Uterus (tissue), 4 donors: ENCODE results near the gene GRM5. TPM values are rescaled to one million over a fixed set of nuclear protein-coding genes. Genes with fewer than 3 reads are reported as not detected.

ENCODE experiments used
- DNase-seq, 2 donors: peaks; one replicate each; pipeline ENCODE4 v3.0.0-alpha.2; 2019 to 2020
- H3K27ac ChIP-seq, 2 donors: fragments of 200-600 bp; sonication (generic); 1 replicate in 1 of 2; 2 replicates in 1 of 2; pipeline ENCODE4 v1.5.1; 2016 to 2018
- H3K27me3 ChIP-seq, 2 donors: fragments of 200-600 bp; sonication (generic); one replicate each; pipeline ENCODE4 v1.5.1; 2018 to 2019; ENCODE audit warnings: control low read depth in 1 of 2
- H3K36me3 ChIP-seq, 2 donors: fragments of 200-600 bp; sonication (generic); one replicate each; pipeline ENCODE4 v1.5.1; 2019; ENCODE audit warnings: control low read depth in 1 of 2
- H3K4me1 ChIP-seq, 2 donors: fragments of 200-600 bp; sonication (generic); one replicate each; pipeline ENCODE4 v1.5.1; 2018 to 2019; ENCODE audit warnings: control low read depth in 1 of 2
- H3K4me3 ChIP-seq, 2 donors: fragments of 200-600 bp; sonication (generic); 1 replicate in 1 of 2; 2 replicates in 1 of 2; pipeline ENCODE4 v1.5.1; 2018 to 2019; ENCODE audit warnings: mild to moderate bottlenecking in 1 of 2
- H3K9me3 ChIP-seq, 2 donors: fragments of 200-600 bp; sonication (generic); one replicate each; pipeline ENCODE4 v1.5.1; 2019; ENCODE audit warnings: control low read depth in 1 of 2
- CTCF ChIP-seq, 4 experiments: fragments of 200-600 bp in 2 of 4; fragments of 450-650 bp in 2 of 4; sonication (generic) in 2 of 4; IDR thresholded peaks; one replicate each; pipeline ENCODE4 v1.5.1; 2016 to 2019; ENCODE audit warnings: antibody characterized with exemption in 4 of 4, mild to moderate bottlenecking in 2 of 4, moderate library complexity in 1 of 4
- POLR2A ChIP-seq, 2 donors: fragments of 450-650 bp; IDR thresholded peaks; one replicate each; pipeline ENCODE4 v1.6.1; 2016; ENCODE audit warnings: antibody characterized with exemption in 2 of 2, mild to moderate bottlenecking in 1 of 2, moderate library complexity in 1 of 2
- intact Hi-C: fragments of 100-400 bp; cut with DNase I; formaldehyde crosslinking; loops from one replicate; pipeline ENCODE4 v1.15.1; 2023; ENCODE audit warnings: low total_unique reads
- total RNA-seq, 4 donors: library from RNA; depleted of rRNA in 3 of 4; stranded (reverse); fragments of >200 nt in 3 of 4; gene quantifications; one replicate each; pipeline versions ENCODE4 v1.1.0 to v1.2.4, GENCODE V29; 2014 to 2023
- donor health status: DM: yes; HTN: yes; CAD: no.

The GRM5 gene
- total RNA-seq, 4 donors from 2014 or later: under 0.01 to 2.2 TPM; not detected in 2

GRCh38 chr11:88544656-88545280 lies 521.0 kb downstream of the GRM5 start:
- intact Hi-C loops: loop anchor here (10.0 kb wide), 1 partner anchor 1190 kb away; no protein-coding TSS in a partner anchor
- no peak overlapping the region for H3K4me3 ChIP-seq
- H3K4me1 ChIP-seq: no peaks in the 10 kb centered on the region
- H3K27me3 ChIP-seq: no peaks in the 10 kb centered on the region
- DNase-seq: no peak
- TF ChIP-seq POLR2A (IDR thresholded peaks at IDR 0.05) (no peak), CTCF (IDR thresholded peaks at IDR 0.05) (no peak)
- H3K27ac ChIP-seq: no peak overlapping the region
- H3K9me3 ChIP-seq: no peaks in the 10 kb centered on the region
- no peaks in the 10 kb centered on the region for H3K36me3 ChIP-seq

GRCh38 chr11:88543902-88544655 lies 521.7 kb downstream of the GRM5 start:
- no peaks in the 10 kb centered on the region for H3K36me3 ChIP-seq
- intact Hi-C loops: loop anchor here (10.0 kb wide), 1 partner anchor 1189 kb away; no protein-coding TSS in a partner anchor
- DNase-seq: peak; percentile 79 to 81
- H3K4me3 ChIP-seq: no peak overlapping the region
- H3K27ac ChIP-seq: no peak overlapping the region
- H3K27me3 ChIP-seq: no peaks in the 10 kb centered on the region
- H3K4me1 ChIP-seq: no peaks in the 10 kb centered on the region
- H3K9me3 ChIP-seq: no peaks in the 10 kb centered on the region
- TF ChIP-seq POLR2A (IDR thresholded peaks at IDR 0.05): no peak
- peak; percentile 90 to 94 (median 94) for TF ChIP-seq CTCF (IDR thresholded peaks at IDR 0.05)

- DNase-seq: no peak
- intact Hi-C loops: loop anchor here (10.0 kb wide), 1 partner anchor 1186 kb away; no protein-coding TSS in a partner anchor
- TF ChIP-seq POLR2A (IDR thresholded peaks at IDR 0.05) (no peak), CTCF (IDR thresholded peaks at IDR 0.05) (no peak)
- no peaks in the 10 kb centered on the region for H3K4me1 ChIP-seq
- H3K4me3 ChIP-seq: no peak overlapping the region
- no peaks in the 10 kb centered on the region for H3K9me3 ChIP-seq
- no peak overlapping the region for H3K27ac ChIP-seq
- H3K36me3 ChIP-seq: no peaks in the 10 kb centered on the region
- H3K27me3 ChIP-seq: no peaks in the 10 kb centered on the region
These were observed 524.8 kb downstream of the GRM5 start for GRCh38 chr11:88541006-88541405.

GRCh38 chr11:88538098-88538497 lies 527.7 kb downstream of the GRM5 start:
- intact Hi-C loops: no loop called here
- Histone ChIP-seq H3K9me3 (no peaks in the 10 kb centered on the region), H3K4me1 (no peaks in the 10 kb centered on the region), H3K27ac (no peak overlapping the region), H3K4me3 (no peak overlapping the region), H3K36me3 (no peaks in the 10 kb centered on the region), H3K27me3 (no peaks in the 10 kb centered on the region)
- TF ChIP-seq POLR2A (IDR thresholded peaks at IDR 0.05): no peak
- TF ChIP-seq CTCF (IDR thresholded peaks at IDR 0.05): no peak
- no peak for DNase-seq

- H3K9me3 ChIP-seq: no peaks in the 10 kb centered on the region
- intact Hi-C loops: no loop called here
- H3K27me3 ChIP-seq: no peaks in the 10 kb centered on the region
- no peak overlapping the region for H3K4me3 ChIP-seq
- no peaks in the 10 kb centered on the region for H3K36me3 ChIP-seq
- no peak overlapping the region for H3K27ac ChIP-seq
- H3K4me1 ChIP-seq: no peaks in the 10 kb centered on the region
- no peak for TF ChIP-seq POLR2A (IDR thresholded peaks at IDR 0.05)
- no peak for TF ChIP-seq CTCF (IDR thresholded peaks at IDR 0.05)
- DNase-seq: no peak
These were observed 528.2 kb downstream of the GRM5 start for GRCh38 chr11:88537613-88538012.
